ENCODE measurements around the gene ZNF608. TPM values are rescaled to one million over a fixed set of nuclear protein-coding genes. Genes with fewer than 3 reads are reported as not detected.

Gene ZNF608
- total RNA-seq, 1 donor from 2014 or later, result 6.8 TPM

GRCh38 chr5:124772457-124773200 is 26.2 kb upstream of the ZNF608 start:
- no peak for TF ChIP-seq CTCF (IDR thresholded peaks at IDR 0.05; ENCODE audit: borderline replicate concordance)
- no peaks in the 10 kb centered on the region for H3K36me3 ChIP-seq
- intact Hi-C loops (cut with micrococcal nuclease), result no loop called here
- H3K27ac ChIP-seq (replicated peaks), result no peak overlapping the region
- H3K27me3 ChIP-seq (ENCODE audit: low read depth), result no peaks in the 10 kb centered on the region
- DNase-seq, result no peak
- no peak overlapping the region for H3K4me3 ChIP-seq
- no peaks in the 10 kb centered on the region for H3K9me3 ChIP-seq (replicated peaks)
- H3K4me1 ChIP-seq, result peaks cover 10% of the 10 kb centered on the region

- Histone ChIP-seq H3K4me3 (no peak overlapping the region), H3K4me1 (peaks cover 10% of the 10 kb centered on the region), H3K36me3 (no peaks in the 10 kb centered on the region), H3K27me3 (ENCODE audit: low read depth) (no peaks in the 10 kb centered on the region), H3K9me3 (replicated peaks) (no peaks in the 10 kb centered on the region), H3K27ac (replicated peaks) (no peak overlapping the region)
- intact Hi-C loops (cut with micrococcal nuclease), result no loop called here
- no peak for DNase-seq
- TF ChIP-seq CTCF (IDR thresholded peaks at IDR 0.05; ENCODE audit: borderline replicate concordance), result no peak
Measured at GRCh38 chr5:124771761-124772160, 25.3 kb upstream of the ZNF608 start.

GRCh38 chr5:124764992-124765611 is 18.7 kb upstream of the ZNF608 start:
- H3K4me1 ChIP-seq, result no peaks in the 10 kb centered on the region
- no peak for DNase-seq
- H3K36me3 ChIP-seq, result no peaks in the 10 kb centered on the region
- H3K27me3 ChIP-seq (ENCODE audit: low read depth), result no peaks in the 10 kb centered on the region
- TF ChIP-seq CTCF (IDR thresholded peaks at IDR 0.05; ENCODE audit: borderline replicate concordance), result no peak
- no peaks in the 10 kb centered on the region for H3K9me3 ChIP-seq (replicated peaks)
- no peak overlapping the region for H3K4me3 ChIP-seq
- intact Hi-C loops (cut with micrococcal nuclease), result no loop called here
- no peak overlapping the region for H3K27ac ChIP-seq (replicated peaks)

- Histone ChIP-seq H3K4me3 (no peak overlapping the region), H3K9me3 (replicated peaks) (no peaks in the 10 kb centered on the region), H3K4me1 (no peaks in the 10 kb centered on the region), H3K27me3 (ENCODE audit: low read depth) (no peaks in the 10 kb centered on the region), H3K36me3 (no peaks in the 10 kb centered on the region), H3K27ac (replicated peaks) (no peak overlapping the region)
- intact Hi-C loops (cut with micrococcal nuclease), result no loop called here
- no peak for TF ChIP-seq CTCF (IDR thresholded peaks at IDR 0.05; ENCODE audit: borderline replicate concordance)
- DNase-seq, result no peak
Measured at GRCh38 chr5:124764585-124764984, 18.1 kb upstream of the ZNF608 start.

GRCh38 chr5:124761010-124761409 is 14.6 kb upstream of the ZNF608 start:
- intact Hi-C loops (cut with micrococcal nuclease), result no loop called here
- TF ChIP-seq CTCF (IDR thresholded peaks at IDR 0.05; ENCODE audit: borderline replicate concordance), result no peak
- H3K9me3 ChIP-seq (replicated peaks), result no peaks in the 10 kb centered on the region
- H3K36me3 ChIP-seq, result no peaks in the 10 kb centered on the region
- H3K27ac ChIP-seq (replicated peaks), result no peak overlapping the region
- H3K27me3 ChIP-seq (ENCODE audit: low read depth), result no peaks in the 10 kb centered on the region
- no peak overlapping the region for H3K4me3 ChIP-seq
- no peak for DNase-seq
- H3K4me1 ChIP-seq, result no peaks in the 10 kb centered on the region
